ENCODE data around the gene NECTIN2.
"Not testable (repeated sequence)": the region's sequence is repeated elsewhere in the genome, so short reads cannot be mapped to it uniquely, and the experiment has no call there.

- TF ChIP-seq POLR2A, POLR2AphosphoS5 (IDR thresholded peaks at IDR 0.05; ENCODE audit: low read depth, low read length): not testable (repeated sequence)
Measured at GRCh38 chr19:44834399-44834798, 11.7 kb upstream of the NECTIN2 start.
